Raji (cell line): ENCODE measurements around the gene ZSWIM7.

Source experiments
- POLR2A ChIP-seq: IDR thresholded peaks from 2 replicates; pipeline ENCODE4 v1.6.1; 2011; ENCODE audit warnings: low read depth, low read length, control low read depth; ENCODE audit not compliant: insufficient read depth

The ZSWIM7 gene

GRCh38 chr17:15929941-15930340 is 69.6 kb downstream of the ZSWIM7 start:
- no peak for TF ChIP-seq POLR2A

GRCh38 chr17:15928286-15928785 is 71.2 kb downstream of the ZSWIM7 start:
- no peak for TF ChIP-seq POLR2A
